ENCODE data around the gene LETM1. TPM values are rescaled to one million over a fixed set of nuclear protein-coding genes. Genes with fewer than 3 reads are reported as not detected.

LETM1 gene
- total RNA-seq, 1 donor from 2014 or later, result 64.3 TPM

- DNase-seq (ENCODE audit: extremely low spot score, unreplicated experiment), result no peak
- H3K27ac Mint-ChIP-seq, result no peak overlapping the region
- TF ChIP-seq CTCF (conservative IDR thresholded peaks at IDR 0.05), result no peak
- peaks cover 11% of the 10 kb centered on the region for H3K4me1 Mint-ChIP-seq (ENCODE audit: unreplicated experiment)
- H3K9me3 Mint-ChIP-seq, result no peaks in the 10 kb centered on the region
- no peaks in the 10 kb centered on the region for H3K27me3 Mint-ChIP-seq
- H3K4me3 Mint-ChIP-seq, result no peak overlapping the region
- H3K36me3 Mint-ChIP-seq, result peaks cover 18% of the 10 kb centered on the region
Measured at GRCh38 chr4:1896658-1896991, 40.7 kb upstream of the LETM1 start.

GRCh38 chr4:1895971-1896657 lies 40.2 kb upstream of the LETM1 start:
- no peak overlapping the region for H3K27ac Mint-ChIP-seq
- H3K36me3 Mint-ChIP-seq, result peaks cover 16% of the 10 kb centered on the region
- no peak for DNase-seq (ENCODE audit: extremely low spot score, unreplicated experiment)
- no peak for TF ChIP-seq CTCF (conservative IDR thresholded peaks at IDR 0.05)
- no peak overlapping the region for H3K4me3 Mint-ChIP-seq
- no peaks in the 10 kb centered on the region for H3K27me3 Mint-ChIP-seq
- H3K4me1 Mint-ChIP-seq (ENCODE audit: unreplicated experiment), result peaks cover 11% of the 10 kb centered on the region
- H3K9me3 Mint-ChIP-seq, result no peaks in the 10 kb centered on the region

GRCh38 chr4:1890979-1891570 lies 35.1 kb upstream of the LETM1 start:
- Mint-ChIP-seq H3K4me1 (ENCODE audit: unreplicated experiment) (peaks cover 8% of the 10 kb centered on the region), H3K36me3 (peaks cover 21% of the 10 kb centered on the region), H3K27me3 (no peaks in the 10 kb centered on the region), H3K27ac (no peak overlapping the region), H3K4me3 (no peak overlapping the region), H3K9me3 (no peaks in the 10 kb centered on the region)
- no peak for DNase-seq (ENCODE audit: extremely low spot score, unreplicated experiment)
- TF ChIP-seq CTCF (conservative IDR thresholded peaks at IDR 0.05), result no peak

- no peak for TF ChIP-seq CTCF (conservative IDR thresholded peaks at IDR 0.05)
- Mint-ChIP-seq H3K4me3 (no peak overlapping the region), H3K36me3 (peaks cover 12% of the 10 kb centered on the region), H3K9me3 (no peaks in the 10 kb centered on the region), H3K27ac (no peak overlapping the region), H3K27me3 (no peaks in the 10 kb centered on the region), H3K4me1 (ENCODE audit: unreplicated experiment) (peaks cover 17% of the 10 kb centered on the region)
- DNase-seq (ENCODE audit: extremely low spot score, unreplicated experiment), result no peak
Measured at GRCh38 chr4:1887052-1887451, 31.1 kb upstream of the LETM1 start.

GRCh38 chr4:1885414-1885813 lies 29.5 kb upstream of the LETM1 start:
- Mint-ChIP-seq H3K4me3 (no peak overlapping the region), H3K27ac (no peak overlapping the region), H3K36me3 (peaks cover 12% of the 10 kb centered on the region), H3K27me3 (no peaks in the 10 kb centered on the region), H3K4me1 (ENCODE audit: unreplicated experiment) (peaks cover 27% of the 10 kb centered on the region), H3K9me3 (no peaks in the 10 kb centered on the region)
- TF ChIP-seq CTCF (conservative IDR thresholded peaks at IDR 0.05), result no peak
- DNase-seq (ENCODE audit: extremely low spot score, unreplicated experiment), result no peak
